Astrocyte (in vitro differentiated cells and primary cell): ENCODE data around the gene TMEM201. TPM values are rescaled to one million over a fixed set of nuclear protein-coding genes. Genes with fewer than 3 reads are reported as not detected.

ENCODE experiments used
- DNase-seq: peaks from one replicate; pipeline ENCODE4 v3.0.0-alpha.2; 2010; ENCODE audit warnings: low read depth
- FAIRE-seq: peaks from 2 replicates; lab custom pipeline; 2011; peaks lifted over from hg19 to GRCh38; lab: Jason Lieb, UNC
- H2AFZ ChIP-seq: 2 replicates; pipeline ENCODE4 v1.6.0; 2012; ENCODE audit warnings: low read depth, low read length, inconsistent platforms
- H3K27ac ChIP-seq: 2 replicates; pipeline ENCODE4 v1.5.1; 2011; ENCODE audit warnings: low read depth, low read length, inconsistent platforms
- H3K27me3 ChIP-seq: 2 replicates; pipeline ENCODE4 v1.6.0; 2011; ENCODE audit warnings: low read length, inconsistent platforms; ENCODE audit not compliant: insufficient read depth
- H3K36me3 ChIP-seq: 2 replicates; pipeline ENCODE4 v1.5.1; 2011; ENCODE audit warnings: low read length, inconsistent platforms; ENCODE audit not compliant: insufficient read depth
- H3K4me1 ChIP-seq: 2 replicates; pipeline ENCODE4 v1.5.1; 2011; ENCODE audit warnings: low read length, inconsistent platforms; ENCODE audit not compliant: insufficient read depth
- H3K4me2 ChIP-seq: 2 replicates; pipeline ENCODE4 v1.6.0; 2012; ENCODE audit warnings: low read length, inconsistent platforms
- H3K4me3 ChIP-seq: 2 replicates; pipeline ENCODE4 v1.5.1; 2011; ENCODE audit warnings: low read depth, mild to moderate bottlenecking, low read length, inconsistent platforms; ENCODE audit not compliant: insufficient read depth
- H3K79me2 ChIP-seq: 2 replicates; pipeline ENCODE4 v1.6.0; 2012; ENCODE audit warnings: mild to moderate bottlenecking, low read length, inconsistent platforms; ENCODE audit not compliant: insufficient read depth
- H3K9ac ChIP-seq: 2 replicates; pipeline ENCODE4 v1.6.0; 2012; ENCODE audit warnings: mild to moderate bottlenecking, low read length, inconsistent platforms
- H3K9me3 ChIP-seq: 2 replicates; pipeline ENCODE4 v1.5.1; 2012; ENCODE audit warnings: low read depth, mild to moderate bottlenecking, low read length, inconsistent platforms; ENCODE audit not compliant: insufficient read depth
- H4K20me1 ChIP-seq: 2 replicates; pipeline ENCODE4 v1.6.0; 2012; ENCODE audit warnings: low read length, inconsistent platforms; ENCODE audit not compliant: insufficient read depth
- H3K27ac Mint-ChIP-seq: one replicate; pipeline ENCODE4 v1.8.0; 2021; ENCODE audit warnings: mild to moderate bottlenecking, mixed read lengths; ENCODE audit not compliant: unreplicated experiment
- H3K27me3 Mint-ChIP-seq: one replicate; pipeline ENCODE4 v1.8.0; 2021; ENCODE audit warnings: low read depth, mixed read lengths; ENCODE audit not compliant: unreplicated experiment
- H3K36me3 Mint-ChIP-seq: one replicate; pipeline ENCODE4 v1.8.0; 2021; ENCODE audit warnings: low read depth, mixed read lengths; ENCODE audit not compliant: unreplicated experiment
- H3K4me1 Mint-ChIP-seq: one replicate; pipeline ENCODE4 v1.8.0; 2021; ENCODE audit warnings: low read depth, mixed read lengths; ENCODE audit not compliant: unreplicated experiment
- H3K4me3 Mint-ChIP-seq: one replicate; pipeline ENCODE4 v1.8.0; 2021; ENCODE audit warnings: mild to moderate bottlenecking, moderate library complexity, mixed read lengths; ENCODE audit not compliant: unreplicated experiment
- H3K9me3 Mint-ChIP-seq: one replicate; pipeline ENCODE4 v1.8.0; 2021; ENCODE audit warnings: mild to moderate bottlenecking, mixed read lengths; ENCODE audit not compliant: unreplicated experiment
- CTCF ChIP-seq: IDR thresholded peaks from 2 replicates; pipeline ENCODE4 v1.5.1; 2011; ENCODE audit warnings: low read depth, mild to moderate bottlenecking, inconsistent platforms, low read length, moderate library complexity; ENCODE audit not compliant: insufficient read depth
- EZH2 ChIP-seq: IDR thresholded peaks from 2 replicates; pipeline ENCODE4 v1.6.1; 2012; ENCODE audit warnings: mild to moderate bottlenecking, low read length, inconsistent platforms; ENCODE audit not compliant: insufficient read depth
- total RNA-seq: library from RNA; stranded (reverse); gene quantifications from 2 replicates; pipeline ENCODE4 v1.2.1, GENCODE V29; 2021

TMEM201 gene
- total RNA-seq, 1 donor from 2014 or later: 10.0 TPM

GRCh38 chr1:9597361-9598315 lies 8.9 kb downstream of the TMEM201 start:
- H3K4me3 ChIP-seq: no peak overlapping the region
- peaks cover 11% of the 10 kb centered on the region for H3K4me1 ChIP-seq
- H2AFZ ChIP-seq: no peak overlapping the region
- Mint-ChIP-seq H3K4me3 (no peak overlapping the region), H3K4me1 (peaks cover 3% of the 10 kb centered on the region), H3K27ac (no peak overlapping the region), H3K27me3 (peaks cover 2% of the 10 kb centered on the region), H3K36me3 (peaks cover 2% of the 10 kb centered on the region), H3K9me3 (no peaks in the 10 kb centered on the region)
- H4K20me1 ChIP-seq: peaks cover 44% of the 10 kb centered on the region
- H3K9ac ChIP-seq: no peak overlapping the region
- no peaks in the 10 kb centered on the region for H3K27me3 ChIP-seq
- H3K36me3 ChIP-seq: no peaks in the 10 kb centered on the region
- no peak for FAIRE-seq
- H3K27ac ChIP-seq: no peak overlapping the region
- H3K4me2 ChIP-seq: no peak overlapping the region
- no peak for DNase-seq
- H3K79me2 ChIP-seq: peaks cover 35% of the 10 kb centered on the region
- no peaks in the 10 kb centered on the region for H3K9me3 ChIP-seq
- TF ChIP-seq CTCF (no peak), EZH2 (no peak)

GRCh38 chr1:9598316-9598700 lies 9.6 kb downstream of the TMEM201 start:
- H3K27me3 ChIP-seq: no peaks in the 10 kb centered on the region
- DNase-seq (no peak), FAIRE-seq (no peak)
- H4K20me1 ChIP-seq: peaks cover 37% of the 10 kb centered on the region
- TF ChIP-seq EZH2 (no peak), CTCF (no peak)
- no peak overlapping the region for H3K27ac ChIP-seq
- no peak overlapping the region for H3K9ac ChIP-seq
- Mint-ChIP-seq H3K9me3 (no peaks in the 10 kb centered on the region), H3K36me3 (peaks cover 2% of the 10 kb centered on the region), H3K4me1 (peaks cover 2% of the 10 kb centered on the region), H3K27me3 (peaks cover 2% of the 10 kb centered on the region), H3K27ac (no peak overlapping the region), H3K4me3 (no peak overlapping the region)
- no peak overlapping the region for H3K4me2 ChIP-seq
- no peak overlapping the region for H3K4me3 ChIP-seq
- peaks cover 28% of the 10 kb centered on the region for H3K79me2 ChIP-seq
- H3K9me3 ChIP-seq: no peaks in the 10 kb centered on the region
- peaks cover 5% of the 10 kb centered on the region for H3K4me1 ChIP-seq
- no peak overlapping the region for H2AFZ ChIP-seq
- peaks cover 3% of the 10 kb centered on the region for H3K36me3 ChIP-seq

- H3K27me3 ChIP-seq: no peaks in the 10 kb centered on the region
- Mint-ChIP-seq H3K27ac (no peak overlapping the region), H3K36me3 (peaks cover 4% of the 10 kb centered on the region), H3K9me3 (no peaks in the 10 kb centered on the region), H3K4me1 (no peaks in the 10 kb centered on the region), H3K27me3 (peaks cover 2% of the 10 kb centered on the region), H3K4me3 (no peak overlapping the region)
- no peak overlapping the region for H3K4me2 ChIP-seq
- peaks cover 23% of the 10 kb centered on the region for H4K20me1 ChIP-seq
- no peaks in the 10 kb centered on the region for H3K9me3 ChIP-seq
- H3K36me3 ChIP-seq: peaks cover 3% of the 10 kb centered on the region
- DNase-seq (no peak), FAIRE-seq (no peak)
- no peak for TF ChIP-seq EZH2
- TF ChIP-seq CTCF: no peak
- no peak overlapping the region for H3K4me3 ChIP-seq
- no peak overlapping the region for H3K9ac ChIP-seq
- H3K79me2 ChIP-seq: peaks cover 14% of the 10 kb centered on the region
- no peak overlapping the region for H3K27ac ChIP-seq
- H3K4me1 ChIP-seq: no peaks in the 10 kb centered on the region
- no peak overlapping the region for H2AFZ ChIP-seq
Observed at GRCh38 chr1:9599741-9600140, 11.0 kb downstream of the TMEM201 start.
